Measurements from ENCODE around the gene SLC16A9. TPM values are rescaled to one million over a fixed set of nuclear protein-coding genes. Genes with fewer than 3 reads are reported as not detected.

Gene SLC16A9
- polyA plus RNA-seq, 1 of the 3 experiments (the other 2 are of a cell fraction) = 4.7 TPM

DNA sequence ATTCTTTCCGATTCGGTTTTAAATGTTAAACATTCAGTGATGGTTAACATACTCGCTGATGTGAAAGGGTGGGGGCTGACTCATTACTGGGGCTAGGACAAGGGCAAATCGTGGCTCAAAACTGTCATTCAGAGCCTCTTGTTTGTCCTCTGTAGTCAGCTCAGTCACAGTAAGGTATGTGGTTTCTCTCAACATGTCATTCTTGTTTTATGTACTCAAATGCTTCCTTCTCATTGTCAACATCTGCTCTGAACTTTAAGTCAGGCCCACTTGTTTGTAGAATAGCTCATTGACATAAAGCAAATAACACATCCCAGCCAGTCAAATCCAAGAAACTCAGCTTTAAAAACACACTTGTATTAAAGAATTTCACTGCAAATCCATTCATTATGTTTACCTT, 7.3 kb downstream of the SLC16A9 start (continued):
- TF ChIP-seq, protein P1, sequence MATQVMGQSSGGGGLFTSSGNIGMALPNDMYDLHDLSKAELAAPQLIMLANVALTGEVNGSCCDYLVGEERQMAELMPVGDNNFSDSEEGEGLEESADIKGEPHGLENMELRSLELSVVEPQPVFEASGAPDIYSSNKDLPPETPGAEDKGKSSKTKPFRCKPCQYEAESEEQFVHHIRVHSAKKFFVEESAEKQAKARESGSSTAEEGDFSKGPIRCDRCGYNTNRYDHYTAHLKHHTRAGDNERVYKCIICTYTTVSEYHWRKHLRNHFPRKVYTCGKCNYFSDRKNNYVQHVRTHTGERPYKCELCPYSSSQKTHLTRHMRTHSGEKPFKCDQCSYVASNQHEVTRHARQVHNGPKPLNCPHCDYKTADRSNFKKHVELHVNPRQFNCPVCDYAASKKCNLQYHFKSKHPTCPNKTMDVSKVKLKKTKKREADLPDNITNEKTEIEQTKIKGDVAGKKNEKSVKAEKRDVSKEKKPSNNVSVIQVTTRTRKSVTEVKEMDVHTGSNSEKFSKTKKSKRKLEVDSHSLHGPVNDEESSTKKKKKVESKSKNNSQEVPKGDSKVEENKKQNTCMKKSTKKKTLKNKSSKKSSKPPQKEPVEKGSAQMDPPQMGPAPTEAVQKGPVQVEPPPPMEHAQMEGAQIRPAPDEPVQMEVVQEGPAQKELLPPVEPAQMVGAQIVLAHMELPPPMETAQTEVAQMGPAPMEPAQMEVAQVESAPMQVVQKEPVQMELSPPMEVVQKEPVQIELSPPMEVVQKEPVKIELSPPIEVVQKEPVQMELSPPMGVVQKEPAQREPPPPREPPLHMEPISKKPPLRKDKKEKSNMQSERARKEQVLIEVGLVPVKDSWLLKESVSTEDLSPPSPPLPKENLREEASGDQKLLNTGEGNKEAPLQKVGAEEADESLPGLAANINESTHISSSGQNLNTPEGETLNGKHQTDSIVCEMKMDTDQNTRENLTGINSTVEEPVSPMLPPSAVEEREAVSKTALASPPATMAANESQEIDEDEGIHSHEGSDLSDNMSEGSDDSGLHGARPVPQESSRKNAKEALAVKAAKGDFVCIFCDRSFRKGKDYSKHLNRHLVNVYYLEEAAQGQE (IDR thresholded peaks at IDR 0.05; ENCODE audit: low read depth, low read length) = no peak

DNA sequence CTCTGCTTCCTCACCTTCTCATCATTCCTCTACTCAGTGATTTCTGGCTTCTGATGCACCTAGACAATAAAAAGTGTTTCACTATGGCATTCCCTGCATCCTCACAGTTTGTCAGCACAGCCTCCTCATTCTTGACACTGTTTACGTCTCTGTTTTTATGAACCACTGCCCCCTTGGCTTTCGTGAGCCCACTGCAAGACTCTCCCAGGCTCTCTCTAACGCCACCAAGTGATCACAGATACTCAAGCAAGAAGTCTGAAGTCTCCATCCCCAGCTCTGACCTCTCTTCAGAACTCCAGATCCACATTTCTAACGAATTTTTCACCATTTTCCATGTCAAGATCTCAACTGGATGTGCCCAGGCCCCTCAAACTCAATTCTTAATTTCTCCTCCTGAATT, 8.9 kb downstream of the SLC16A9 start:
- H3F3A ChIP-seq (replicated peaks; ENCODE audit: insufficient read depth) = no peaks in the 10 kb centered on the region
- no peaks in the 10 kb centered on the region for H3K4me1 ChIP-seq (ENCODE audit: control insufficient read depth in 1 of 2, insufficient read depth in 2 of 2, low read depth in 1 of 2, low read length in 1 of 2)
- 79% methylated on average over 4 of the region's 4 CpGs for WGBS (ENCODE audit: low lambda C conversion rate)

DNA sequence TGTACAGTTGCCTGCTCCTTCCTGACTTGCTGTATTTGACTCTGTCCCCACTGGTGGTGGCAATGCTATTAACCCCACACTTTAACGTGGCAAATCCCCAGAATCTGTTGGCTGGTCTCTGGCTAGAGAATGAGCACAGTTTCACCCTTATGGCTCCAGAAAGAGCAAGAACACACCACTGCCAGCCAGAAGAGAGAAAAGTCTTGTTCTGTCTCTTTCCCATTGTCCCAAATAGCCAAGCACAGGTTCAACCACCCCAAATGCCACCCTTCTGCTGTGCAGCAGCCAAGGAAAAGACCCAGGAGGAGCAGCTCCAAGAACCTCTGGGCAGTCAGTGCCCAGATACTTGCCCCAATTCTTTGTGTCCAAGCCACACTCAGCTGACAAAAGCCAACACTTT, 11.3 kb downstream of the SLC16A9 start:
- Histone ChIP-seq H3K79me2 (ENCODE audit: insufficient read depth) (no peaks in the 10 kb centered on the region), H3K27me3 (ENCODE audit: insufficient read depth) (no peaks in the 10 kb centered on the region), H3F3A (replicated peaks; ENCODE audit: insufficient read depth) (no peaks in the 10 kb centered on the region), H3K36me3 (replicated peaks in 1 of 2; ENCODE audit: control insufficient read depth in 1 of 2, insufficient read depth in 2 of 2, low read length in 1 of 2) (no peaks in the 10 kb centered on the region), H3K9me2 (no peaks in the 10 kb centered on the region), H3K9me3 (no peaks in the 10 kb centered on the region), H3K4me1 (ENCODE audit: control insufficient read depth in 1 of 2, insufficient read depth in 2 of 2, low read depth in 1 of 2, low read length in 1 of 2) (no peaks in the 10 kb centered on the region), H3K4me3 (ENCODE audit: low read depth in 2 of 2, low read length in 1 of 2) (no peak overlapping the region), H2AFZ (ENCODE audit: low read depth) (no peak overlapping the region), H3K9ac (no peak overlapping the region), H4K20me1 (ENCODE audit: insufficient read depth) (no peaks in the 10 kb centered on the region), H3K27ac (ENCODE audit: low read depth in 2 of 2, low read length in 1 of 2) (no peak overlapping the region), H3K4me2 (no peak overlapping the region)
- CTCF ChIA-PET = interaction anchor here (2.2 kb wide), 1 partner anchor 11 kb away, joined by 8 read pairs; the partner anchor contains the start of gene SLC16A9
- no peak for DNase-seq
- POLR2A ChIA-PET = no interaction called here
- TF ChIP-seq, protein P2, sequence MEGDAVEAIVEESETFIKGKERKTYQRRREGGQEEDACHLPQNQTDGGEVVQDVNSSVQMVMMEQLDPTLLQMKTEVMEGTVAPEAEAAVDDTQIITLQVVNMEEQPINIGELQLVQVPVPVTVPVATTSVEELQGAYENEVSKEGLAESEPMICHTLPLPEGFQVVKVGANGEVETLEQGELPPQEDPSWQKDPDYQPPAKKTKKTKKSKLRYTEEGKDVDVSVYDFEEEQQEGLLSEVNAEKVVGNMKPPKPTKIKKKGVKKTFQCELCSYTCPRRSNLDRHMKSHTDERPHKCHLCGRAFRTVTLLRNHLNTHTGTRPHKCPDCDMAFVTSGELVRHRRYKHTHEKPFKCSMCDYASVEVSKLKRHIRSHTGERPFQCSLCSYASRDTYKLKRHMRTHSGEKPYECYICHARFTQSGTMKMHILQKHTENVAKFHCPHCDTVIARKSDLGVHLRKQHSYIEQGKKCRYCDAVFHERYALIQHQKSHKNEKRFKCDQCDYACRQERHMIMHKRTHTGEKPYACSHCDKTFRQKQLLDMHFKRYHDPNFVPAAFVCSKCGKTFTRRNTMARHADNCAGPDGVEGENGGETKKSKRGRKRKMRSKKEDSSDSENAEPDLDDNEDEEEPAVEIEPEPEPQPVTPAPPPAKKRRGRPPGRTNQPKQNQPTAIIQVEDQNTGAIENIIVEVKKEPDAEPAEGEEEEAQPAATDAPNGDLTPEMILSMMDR (IDR thresholded peaks at IDR 0.05) = no peak
- TF ChIP-seq EZH2phosphoT487 (IDR thresholded peaks at IDR 0.05; ENCODE audit: borderline replicate concordance, low read depth) (no peak), NRF1 (IDR thresholded peaks at IDR 0.05; ENCODE audit: low read depth, low read length) (no peak), TAF1 (IDR thresholded peaks at IDR 0.05; ENCODE audit: borderline replicate concordance, low read depth, low read length) (no peak), POLR2AphosphoS5 (IDR thresholded peaks at IDR 0.05; ENCODE audit: low read depth, low read length) (no peak)
- TF ChIP-seq, protein P3, sequence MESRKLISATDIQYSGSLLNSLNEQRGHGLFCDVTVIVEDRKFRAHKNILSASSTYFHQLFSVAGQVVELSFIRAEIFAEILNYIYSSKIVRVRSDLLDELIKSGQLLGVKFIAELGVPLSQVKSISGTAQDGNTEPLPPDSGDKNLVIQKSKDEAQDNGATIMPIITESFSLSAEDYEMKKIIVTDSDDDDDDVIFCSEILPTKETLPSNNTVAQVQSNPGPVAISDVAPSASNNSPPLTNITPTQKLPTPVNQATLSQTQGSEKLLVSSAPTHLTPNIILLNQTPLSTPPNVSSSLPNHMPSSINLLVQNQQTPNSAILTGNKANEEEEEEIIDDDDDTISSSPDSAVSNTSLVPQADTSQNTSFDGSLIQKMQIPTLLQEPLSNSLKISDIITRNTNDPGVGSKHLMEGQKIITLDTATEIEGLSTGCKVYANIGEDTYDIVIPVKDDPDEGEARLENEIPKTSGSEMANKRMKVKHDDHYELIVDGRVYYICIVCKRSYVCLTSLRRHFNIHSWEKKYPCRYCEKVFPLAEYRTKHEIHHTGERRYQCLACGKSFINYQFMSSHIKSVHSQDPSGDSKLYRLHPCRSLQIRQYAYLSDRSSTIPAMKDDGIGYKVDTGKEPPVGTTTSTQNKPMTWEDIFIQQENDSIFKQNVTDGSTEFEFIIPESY (IDR thresholded peaks at IDR 0.05; ENCODE audit: borderline replicate concordance, low read depth) = no peak
- 71% methylated on average over 1 of the region's 1 CpG for WGBS (ENCODE audit: low lambda C conversion rate)

More for the DNA sequence above, 8.9 kb downstream of the SLC16A9 start:
- H3K4me2 ChIP-seq = no peak overlapping the region
- H3K9me3 ChIP-seq = no peaks in the 10 kb centered on the region
- no peak overlapping the region for H3K27ac ChIP-seq (ENCODE audit: low read depth in 2 of 2, low read length in 1 of 2)
- H3K36me3 ChIP-seq (replicated peaks in 1 of 2; ENCODE audit: control insufficient read depth in 1 of 2, insufficient read depth in 2 of 2, low read length in 1 of 2) = no peaks in the 10 kb centered on the region
- no peak overlapping the region for H3K4me3 ChIP-seq (ENCODE audit: low read depth in 2 of 2, low read length in 1 of 2)
- CTCF ChIA-PET = interaction anchor here (0.6 to 1.8 kb wide), 4 partner anchors 8 to 76 kb away, joined by 3 to 5 read pairs (median 4); partner anchors contain the start of gene SLC16A9
- no peak for DNase-seq
- POLR2A ChIA-PET = interaction anchor here (1.6 kb wide), 1 partner anchor 9 kb away, joined by 5 read pairs; the partner anchor contains the start of gene SLC16A9
- no peaks in the 10 kb centered on the region for H4K20me1 ChIP-seq (ENCODE audit: insufficient read depth)
- TF ChIP-seq, protein P2 (IDR thresholded peaks at IDR 0.05) = peak; percentile 7; the same call in 1 of the 2 replicates
- TF ChIP-seq RFX5 (IDR thresholded peaks at IDR 0.05; ENCODE audit: low read length) = no peak
- H2AFZ ChIP-seq (ENCODE audit: low read depth) = no peak overlapping the region
- no peaks in the 10 kb centered on the region for H3K9me2 ChIP-seq
- no peaks in the 10 kb centered on the region for H3K79me2 ChIP-seq (ENCODE audit: insufficient read depth)
- no peaks in the 10 kb centered on the region for H3K27me3 ChIP-seq (ENCODE audit: insufficient read depth)
- H3K9ac ChIP-seq = no peak overlapping the region
